ENCODE results near the gene C4orf36. TPM values are rescaled to one million over a fixed set of nuclear protein-coding genes. Genes with fewer than 3 reads are reported as not detected.

The C4orf36 gene
- total and polyA plus RNA-seq, 2 donors (not counting 3 experiments of a cell fraction or from before 2014, with no cell fraction given), result 0.66 TPM; not detected in 1

DNA sequence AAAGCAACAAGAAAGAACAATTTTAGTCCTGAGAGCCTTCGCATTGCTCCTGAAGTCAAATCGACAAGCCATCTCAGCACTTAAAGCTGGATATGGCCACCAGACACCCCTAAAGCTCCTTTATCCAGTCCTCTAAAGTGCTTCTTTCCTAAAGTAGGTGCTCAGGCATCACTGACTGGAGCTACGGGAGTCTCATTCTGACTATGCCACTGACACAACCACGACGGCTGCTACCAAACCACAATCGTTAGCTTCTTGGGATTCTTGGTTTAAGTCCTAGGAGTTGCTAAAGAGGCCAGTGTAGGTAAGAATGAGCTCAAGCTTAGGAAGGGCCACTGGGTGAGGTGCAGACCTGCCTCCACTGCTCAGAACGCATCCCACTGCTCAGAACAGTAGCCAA is 44.1 kb downstream of the C4orf36 start:
- TF ChIP-seq, protein P1, sequence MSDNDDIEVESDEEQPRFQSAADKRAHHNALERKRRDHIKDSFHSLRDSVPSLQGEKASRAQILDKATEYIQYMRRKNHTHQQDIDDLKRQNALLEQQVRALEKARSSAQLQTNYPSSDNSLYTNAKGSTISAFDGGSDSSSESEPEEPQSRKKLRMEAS (IDR thresholded peaks at IDR 0.05; ENCODE audit: insufficient read depth, insufficient read length), result no peak
- no peak for TF ChIP-seq JUN (IDR thresholded peaks at IDR 0.05; ENCODE audit: borderline replicate concordance, insufficient read depth, insufficient read length, low read depth)
- Histone ChIP-seq H3K4me1 (ENCODE audit: control insufficient read depth, extremely low read depth, insufficient read depth, low read length) (peaks cover 14% of the 10 kb centered on the region), H3K9me3 (replicated peaks; ENCODE audit: control insufficient read depth, insufficient read depth, low read length) (no peaks in the 10 kb centered on the region), H3K27ac (ENCODE audit: insufficient read depth, low read depth, low read length) (no peak overlapping the region), H3K9me1 (replicated peaks; ENCODE audit: control insufficient read depth, extremely low read depth, insufficient read depth, low read length) (no peaks in the 10 kb centered on the region), H2AFZ (ENCODE audit: low read depth, low read length) (no peak overlapping the region), H4K20me1 (replicated peaks; ENCODE audit: control insufficient read depth, extremely low read depth, insufficient read depth, low read length) (no peaks in the 10 kb centered on the region), H3K4me2 (ENCODE audit: insufficient read depth, low read length) (no peak overlapping the region), H3K4me3 (replicated peaks in 1 of 3; ENCODE audit: insufficient read depth in 1 of 3, low read depth in 1 of 3, low read length in 3 of 3) (no peak overlapping the region), H3K9ac (replicated peaks; ENCODE audit: extremely low read depth, insufficient read depth, low read length) (no peak overlapping the region), H3K36me3 (ENCODE audit: control insufficient read depth in 2 of 2, extremely low read depth in 1 of 2, insufficient read depth in 2 of 2, low read length in 2 of 2) (no peaks in the 10 kb centered on the region), H3K79me2 (ENCODE audit: control insufficient read depth, insufficient read depth, low read length) (no peaks in the 10 kb centered on the region), H3K27me3 (ENCODE audit: control insufficient read depth in 2 of 2, insufficient read depth in 2 of 2, low read length in 2 of 2) (peaks cover 0 to 2% of the 10 kb centered on the region in 2 experiments)
- no TSS peak for BruUV-seq (replicated peaks)
- intact Hi-C loops (cut with micrococcal nuclease) (no loop called here), dilution Hi-C loops (cut with MboI; ENCODE audit: extremely low pct_ligation_motif_present, low sequenced_read_pairs) (no loop called here)
- FAIRE-seq (no peak), DNase-seq (ENCODE audit: low read depth, low spot score) (no peak)
- ChIA-PET POLR2A (no interaction called here), CTCF (no interaction called here)

DNA sequence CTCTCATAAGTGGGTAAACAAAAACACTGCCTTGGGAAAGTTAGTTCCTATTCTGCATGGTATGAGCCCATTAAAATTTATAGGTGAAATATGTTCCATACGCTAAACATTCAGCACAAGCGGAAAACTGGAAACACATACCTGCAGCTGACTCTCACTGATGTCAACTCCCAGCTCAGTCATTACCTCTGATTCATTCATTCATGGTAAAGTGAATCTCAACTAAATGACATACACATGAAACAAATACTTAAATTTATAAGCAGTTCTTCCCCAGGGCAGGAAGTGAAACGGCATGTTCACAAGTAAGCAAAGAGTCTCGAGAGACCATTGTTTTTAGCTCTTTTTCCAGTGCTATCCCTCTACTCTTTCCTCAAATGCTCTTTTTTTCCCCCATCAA is 44.7 kb downstream of the C4orf36 start:
- dilution Hi-C loops (cut with MboI; ENCODE audit: extremely low pct_ligation_motif_present, low sequenced_read_pairs) (no loop called here), intact Hi-C loops (cut with micrococcal nuclease) (no loop called here)
- TF ChIP-seq POLR2A (IDR thresholded peaks at IDR 0.05; ENCODE audit: low read depth, low read length) (no peak), POLR2AphosphoS5 (IDR thresholded peaks at IDR 0.05; ENCODE audit: insufficient read depth, low read depth, low read length) (no peak), EZH2 (IDR thresholded peaks at IDR 0.05; ENCODE audit: borderline replicate concordance, low read depth, low read length, severe bottlenecking) (no peak), GATA2 (IDR thresholded peaks at IDR 0.05; ENCODE audit: insufficient read depth, insufficient read length, low read depth, low read length) (no peak), FOS (IDR thresholded peaks at IDR 0.05; ENCODE audit: borderline replicate concordance, insufficient read depth, low read length) (no peak), JUN (IDR thresholded peaks at IDR 0.05; ENCODE audit: borderline replicate concordance, insufficient read depth, insufficient read length, low read depth) (no peak), MYC (IDR thresholded peaks at IDR 0.05; ENCODE audit: low read depth, low read length) (no peak)
- TF ChIP-seq, protein P2, sequence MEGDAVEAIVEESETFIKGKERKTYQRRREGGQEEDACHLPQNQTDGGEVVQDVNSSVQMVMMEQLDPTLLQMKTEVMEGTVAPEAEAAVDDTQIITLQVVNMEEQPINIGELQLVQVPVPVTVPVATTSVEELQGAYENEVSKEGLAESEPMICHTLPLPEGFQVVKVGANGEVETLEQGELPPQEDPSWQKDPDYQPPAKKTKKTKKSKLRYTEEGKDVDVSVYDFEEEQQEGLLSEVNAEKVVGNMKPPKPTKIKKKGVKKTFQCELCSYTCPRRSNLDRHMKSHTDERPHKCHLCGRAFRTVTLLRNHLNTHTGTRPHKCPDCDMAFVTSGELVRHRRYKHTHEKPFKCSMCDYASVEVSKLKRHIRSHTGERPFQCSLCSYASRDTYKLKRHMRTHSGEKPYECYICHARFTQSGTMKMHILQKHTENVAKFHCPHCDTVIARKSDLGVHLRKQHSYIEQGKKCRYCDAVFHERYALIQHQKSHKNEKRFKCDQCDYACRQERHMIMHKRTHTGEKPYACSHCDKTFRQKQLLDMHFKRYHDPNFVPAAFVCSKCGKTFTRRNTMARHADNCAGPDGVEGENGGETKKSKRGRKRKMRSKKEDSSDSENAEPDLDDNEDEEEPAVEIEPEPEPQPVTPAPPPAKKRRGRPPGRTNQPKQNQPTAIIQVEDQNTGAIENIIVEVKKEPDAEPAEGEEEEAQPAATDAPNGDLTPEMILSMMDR (IDR thresholded peaks at IDR 0.05; ENCODE audit: extremely low read depth in 1 of 2, insufficient read depth in 1 of 2, low read depth in 1 of 2, low read length in 2 of 2), result no peak
- TF ChIP-seq, protein P1 (IDR thresholded peaks at IDR 0.05; ENCODE audit: insufficient read depth, insufficient read length), result no peak
- FAIRE-seq (no peak), DNase-seq (ENCODE audit: low read depth, low spot score) (no peak)
- BruUV-seq (replicated peaks), result no TSS peak
- ChIA-PET POLR2A (no interaction called here), CTCF (interaction anchor here (1.0 kb wide), 1 partner anchor 194 kb away, joined by 3 read pairs; no protein-coding TSS in a partner anchor)
- Histone ChIP-seq H3K9me1 (replicated peaks; ENCODE audit: control insufficient read depth, extremely low read depth, insufficient read depth, low read length) (no peaks in the 10 kb centered on the region), H3K27ac (ENCODE audit: insufficient read depth, low read depth, low read length) (no peak overlapping the region), H3K4me3 (replicated peaks in 1 of 3; ENCODE audit: insufficient read depth in 1 of 3, low read depth in 1 of 3, low read length in 3 of 3) (no peak overlapping the region), H3K27me3 (ENCODE audit: control insufficient read depth in 2 of 2, insufficient read depth in 2 of 2, low read length in 2 of 2) (peaks cover 0 to 2% of the 10 kb centered on the region in 2 experiments), H3K4me2 (ENCODE audit: insufficient read depth, low read length) (no peak overlapping the region), H3K79me2 (ENCODE audit: control insufficient read depth, insufficient read depth, low read length) (no peaks in the 10 kb centered on the region), H3K4me1 (ENCODE audit: control insufficient read depth, extremely low read depth, insufficient read depth, low read length) (peaks cover 14% of the 10 kb centered on the region), H3K9ac (replicated peaks; ENCODE audit: extremely low read depth, insufficient read depth, low read length) (no peak overlapping the region), H3K9me3 (replicated peaks; ENCODE audit: control insufficient read depth, insufficient read depth, low read length) (no peaks in the 10 kb centered on the region), H4K20me1 (replicated peaks; ENCODE audit: control insufficient read depth, extremely low read depth, insufficient read depth, low read length) (no peaks in the 10 kb centered on the region), H2AFZ (ENCODE audit: low read depth, low read length) (no peak overlapping the region), H3K36me3 (ENCODE audit: control insufficient read depth in 2 of 2, extremely low read depth in 1 of 2, insufficient read depth in 2 of 2, low read length in 2 of 2) (no peaks in the 10 kb centered on the region)
